Measurements from ENCODE around the gene CFAP91.

CFAP91 gene

GRCh38 chr3:119702530-119703527 is at the start of gene CFAP91:
Gene CFAP91, plus strand, starts transcription at chr3:119703022. Its CDS starts 77 bp downstream, at chr3:119703099.
- DNase-seq (ENCODE audit: low read depth, low spot score): peak; percentile 93
- H3K27ac ChIP-seq (ENCODE audit: low read length): no peak within 1 kb of the TSS
- no peaks in the 10 kb centered on the region for H3K9me3 ChIP-seq (ENCODE audit: control insufficient read depth, insufficient read depth, low read length)

GRCh38 chr3:119653876-119654275 is 48.9 kb upstream of the CFAP91 start:
- Histone ChIP-seq H3K27me3 (ENCODE audit: control insufficient read depth, insufficient read depth, low read length) (no peaks in the 10 kb centered on the region), H3K27ac (ENCODE audit: low read length) (no peak overlapping the region), H3K9me3 (ENCODE audit: control insufficient read depth, insufficient read depth, low read length) (no peaks in the 10 kb centered on the region), H3K4me3 (ENCODE audit: low read length) (no peak overlapping the region), H3K4me1 (ENCODE audit: control insufficient read depth, insufficient read depth, low read length) (no peaks in the 10 kb centered on the region), H3K36me3 (ENCODE audit: control insufficient read depth, insufficient read depth, low read length) (no peaks in the 10 kb centered on the region)
- no CpG with 5 or more reads among the region's 2 CpGs for WGBS (ENCODE audit: insufficient coverage, insufficient read length)
- no peak for DNase-seq (ENCODE audit: low read depth, low spot score)

More at GRCh38 chr3:119702530-119703527, at the start of gene CFAP91:
- Histone ChIP-seq H3K36me3 (ENCODE audit: control insufficient read depth, insufficient read depth, low read length) (no peaks in the 10 kb centered on the region), H3K4me3 (ENCODE audit: low read length) (peak within 1 kb of the TSS; percentile 37; the same call in 1 of the 2 replicates), H3K27me3 (ENCODE audit: control insufficient read depth, insufficient read depth, low read length) (no peaks in the 10 kb centered on the region), H3K4me1 (ENCODE audit: control insufficient read depth, insufficient read depth, low read length) (no peaks in the 10 kb centered on the region)
- WGBS (ENCODE audit: insufficient coverage, insufficient read length): no CpG with 5 or more reads among the region's 59 CpGs

GRCh38 chr3:119657887-119658702 is 44.7 kb upstream of the CFAP91 start:
- H3K36me3 ChIP-seq (ENCODE audit: control insufficient read depth, insufficient read depth, low read length): no peaks in the 10 kb centered on the region
- H3K9me3 ChIP-seq (ENCODE audit: control insufficient read depth, insufficient read depth, low read length): no peaks in the 10 kb centered on the region
- WGBS (ENCODE audit: insufficient coverage, insufficient read length): 100% methylated on average over 2 of the region's 4 CpGs
- H3K4me3 ChIP-seq (ENCODE audit: low read length): no peak overlapping the region
- H3K27ac ChIP-seq (ENCODE audit: low read length): no peak overlapping the region
- H3K27me3 ChIP-seq (ENCODE audit: control insufficient read depth, insufficient read depth, low read length): no peaks in the 10 kb centered on the region
- H3K4me1 ChIP-seq (ENCODE audit: control insufficient read depth, insufficient read depth, low read length): no peaks in the 10 kb centered on the region
- no peak for DNase-seq (ENCODE audit: low read depth, low spot score)

- H3K4me3 ChIP-seq (ENCODE audit: low read length): no peak overlapping the region
- WGBS (ENCODE audit: insufficient coverage, insufficient read length): no CpG with 5 or more reads among the region's 2 CpGs
- no peaks in the 10 kb centered on the region for H3K4me1 ChIP-seq (ENCODE audit: control insufficient read depth, insufficient read depth, low read length)
- no peak overlapping the region for H3K27ac ChIP-seq (ENCODE audit: low read length)
- no peaks in the 10 kb centered on the region for H3K36me3 ChIP-seq (ENCODE audit: control insufficient read depth, insufficient read depth, low read length)
- H3K27me3 ChIP-seq (ENCODE audit: control insufficient read depth, insufficient read depth, low read length): no peaks in the 10 kb centered on the region
- H3K9me3 ChIP-seq (ENCODE audit: control insufficient read depth, insufficient read depth, low read length): no peaks in the 10 kb centered on the region
- no peak for DNase-seq (ENCODE audit: low read depth, low spot score)
These were observed 43.8 kb upstream of the CFAP91 start for GRCh38 chr3:119658994-119659393.

GRCh38 chr3:119659606-119660291 is 43.1 kb upstream of the CFAP91 start:
- Histone ChIP-seq H3K27me3 (ENCODE audit: control insufficient read depth, insufficient read depth, low read length) (no peaks in the 10 kb centered on the region), H3K9me3 (ENCODE audit: control insufficient read depth, insufficient read depth, low read length) (no peaks in the 10 kb centered on the region), H3K4me3 (ENCODE audit: low read length) (no peak overlapping the region), H3K36me3 (ENCODE audit: control insufficient read depth, insufficient read depth, low read length) (no peaks in the 10 kb centered on the region), H3K27ac (ENCODE audit: low read length) (no peak overlapping the region), H3K4me1 (ENCODE audit: control insufficient read depth, insufficient read depth, low read length) (no peaks in the 10 kb centered on the region)
- WGBS (ENCODE audit: insufficient coverage, insufficient read length): no CpG with 5 or more reads among the region's 9 CpGs
- DNase-seq (ENCODE audit: low read depth, low spot score): no peak

- no peaks in the 10 kb centered on the region for H3K4me1 ChIP-seq (ENCODE audit: control insufficient read depth, insufficient read depth, low read length)
- no peaks in the 10 kb centered on the region for H3K9me3 ChIP-seq (ENCODE audit: control insufficient read depth, insufficient read depth, low read length)
- H3K36me3 ChIP-seq (ENCODE audit: control insufficient read depth, insufficient read depth, low read length): no peaks in the 10 kb centered on the region
- no peak within 1 kb of the TSS for H3K27ac ChIP-seq (ENCODE audit: low read length)
- no peak within 1 kb of the TSS for H3K4me3 ChIP-seq (ENCODE audit: low read length)
- H3K27me3 ChIP-seq (ENCODE audit: control insufficient read depth, insufficient read depth, low read length): no peaks in the 10 kb centered on the region
- DNase-seq (ENCODE audit: low read depth, low spot score): no peak
- WGBS (ENCODE audit: insufficient coverage, insufficient read length): no CpG with 5 or more reads among the region's 9 CpGs
These were observed 42.1 kb upstream of the CFAP91 start, which contains the start of gene POPDC2 for GRCh38 chr3:119660474-119661440. Gene POPDC2, minus strand, starts transcription at chr3:119660589. Its CDS starts 166 bp downstream, at chr3:119660423.

- no peaks in the 10 kb centered on the region for H3K27me3 ChIP-seq (ENCODE audit: control insufficient read depth, insufficient read depth, low read length)
- H3K27ac ChIP-seq (ENCODE audit: low read length): no peak overlapping the region
- no peak overlapping the region for H3K4me3 ChIP-seq (ENCODE audit: low read length)
- no peaks in the 10 kb centered on the region for H3K9me3 ChIP-seq (ENCODE audit: control insufficient read depth, insufficient read depth, low read length)
- no peaks in the 10 kb centered on the region for H3K36me3 ChIP-seq (ENCODE audit: control insufficient read depth, insufficient read depth, low read length)
- no peak for DNase-seq (ENCODE audit: low read depth, low spot score)
- H3K4me1 ChIP-seq (ENCODE audit: control insufficient read depth, insufficient read depth, low read length): no peaks in the 10 kb centered on the region
- WGBS (ENCODE audit: insufficient coverage, insufficient read length): no CpG with 5 or more reads among the region's 1 CpG
These were observed 40.0 kb upstream of the CFAP91 start for GRCh38 chr3:119662604-119663373.

GRCh38 chr3:119663885-119664284 is 38.9 kb upstream of the CFAP91 start:
- WGBS (ENCODE audit: insufficient coverage, insufficient read length): no CpG with 5 or more reads among the region's 2 CpGs
- DNase-seq (ENCODE audit: low read depth, low spot score): no peak
- no peak overlapping the region for H3K27ac ChIP-seq (ENCODE audit: low read length)

GRCh38 chr3:119664370-119664769 is 38.5 kb upstream of the CFAP91 start:
- no CpG with 5 or more reads among the region's 4 CpGs for WGBS (ENCODE audit: insufficient coverage, insufficient read length)
- H3K27ac ChIP-seq (ENCODE audit: low read length): no peak overlapping the region
- H3K36me3 ChIP-seq (ENCODE audit: control insufficient read depth, insufficient read depth, low read length): no peaks in the 10 kb centered on the region
- H3K4me3 ChIP-seq (ENCODE audit: low read length): no peak overlapping the region
- no peaks in the 10 kb centered on the region for H3K4me1 ChIP-seq (ENCODE audit: control insufficient read depth, insufficient read depth, low read length)
- DNase-seq (ENCODE audit: low read depth, low spot score): no peak
- no peaks in the 10 kb centered on the region for H3K9me3 ChIP-seq (ENCODE audit: control insufficient read depth, insufficient read depth, low read length)
- no peaks in the 10 kb centered on the region for H3K27me3 ChIP-seq (ENCODE audit: control insufficient read depth, insufficient read depth, low read length)

More at GRCh38 chr3:119663885-119664284, 38.9 kb upstream of the CFAP91 start:
- H3K36me3 ChIP-seq (ENCODE audit: control insufficient read depth, insufficient read depth, low read length): no peaks in the 10 kb centered on the region
- H3K4me3 ChIP-seq (ENCODE audit: low read length): no peak overlapping the region
- no peaks in the 10 kb centered on the region for H3K9me3 ChIP-seq (ENCODE audit: control insufficient read depth, insufficient read depth, low read length)
- H3K27me3 ChIP-seq (ENCODE audit: control insufficient read depth, insufficient read depth, low read length): no peaks in the 10 kb centered on the region
- no peaks in the 10 kb centered on the region for H3K4me1 ChIP-seq (ENCODE audit: control insufficient read depth, insufficient read depth, low read length)

Data from iPS DF 6.9 (cell line).